Neuron (in vitro differentiated cells): ENCODE measurements around the gene ZFYVE28.

ENCODE experiments used
- H2AFZ ChIP-seq: one replicate; pipeline ENCODE4 v1.6.1; 2013; ENCODE audit warnings: low read depth, mild to moderate bottlenecking, inconsistent platforms, low read length, moderate library complexity
- H3K27me3 ChIP-seq: one replicate; pipeline ENCODE4 v1.6.1; 2013; ENCODE audit warnings: low read length; ENCODE audit not compliant: insufficient read depth
- H3K36me3 ChIP-seq: one replicate; pipeline ENCODE4 v1.6.1; 2013; ENCODE audit warnings: low read length; ENCODE audit not compliant: insufficient read depth
- H3K4me1 ChIP-seq: one replicate; pipeline ENCODE4 v1.6.1; 2013; ENCODE audit warnings: low read length; ENCODE audit not compliant: insufficient read depth
- H3K4me3 ChIP-seq: 2 replicates; pipeline ENCODE4 v1.5.1; 2013; ENCODE audit warnings: mild to moderate bottlenecking, low read length, moderate library complexity
- H3K9me3 ChIP-seq: one replicate; pipeline ENCODE4 v1.6.1; 2013; ENCODE audit warnings: low read length

Gene ZFYVE28

DNA sequence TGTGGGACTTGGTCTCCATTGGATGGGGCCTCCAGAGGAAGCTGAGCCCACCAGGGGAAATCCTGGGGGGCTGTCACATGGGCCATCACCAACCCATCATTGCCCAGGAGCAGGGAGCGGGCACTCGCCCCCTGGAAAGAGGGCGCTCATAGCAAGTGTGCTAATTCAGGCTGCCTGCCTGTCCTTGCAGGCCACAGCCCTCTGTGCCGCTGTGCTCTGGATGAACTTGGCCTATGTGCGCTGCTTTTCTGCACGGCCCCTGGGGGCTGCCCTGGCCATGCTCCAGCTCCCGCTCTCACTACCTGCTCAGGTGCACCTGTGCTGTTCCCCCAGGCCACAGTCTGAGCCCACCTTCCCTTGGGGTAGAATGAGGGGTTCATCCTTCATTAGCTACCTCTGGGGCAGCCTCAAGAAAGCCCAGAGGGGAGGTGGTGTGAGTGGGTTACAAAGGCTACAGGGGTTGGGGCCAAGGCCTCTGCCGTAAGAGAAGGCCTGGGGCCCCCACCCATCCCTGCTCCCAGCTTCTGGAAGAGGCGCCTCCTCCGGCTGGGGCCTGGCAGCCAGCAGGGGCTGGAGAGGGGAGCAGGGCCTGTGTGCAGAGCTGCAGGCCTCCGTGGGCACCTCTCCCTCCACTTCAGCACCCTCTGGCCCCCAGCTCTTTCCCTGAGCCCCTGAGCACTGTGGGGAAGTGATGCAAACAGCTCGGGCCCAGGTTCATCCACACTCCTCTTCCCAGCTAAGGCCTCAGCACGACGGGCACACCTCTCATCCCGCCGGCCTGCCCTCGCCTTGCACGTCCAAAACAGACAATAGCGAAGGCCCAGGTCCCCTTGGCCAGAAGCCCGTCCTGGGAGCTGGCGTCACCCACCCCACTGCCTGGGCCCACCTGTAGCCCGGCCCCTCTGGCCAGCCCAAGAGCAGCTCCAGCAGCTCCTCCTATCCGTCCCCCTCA is 9.2 kb upstream of the ZFYVE28 start:
- Histone ChIP-seq H3K9me3 (no peaks in the 10 kb centered on the region), H3K4me3 (no peak overlapping the region), H3K4me1 (no peaks in the 10 kb centered on the region), H3K36me3 (no peaks in the 10 kb centered on the region), H2AFZ (no peak overlapping the region), H3K27me3 (peaks cover 37% of the 10 kb centered on the region)

DNA sequence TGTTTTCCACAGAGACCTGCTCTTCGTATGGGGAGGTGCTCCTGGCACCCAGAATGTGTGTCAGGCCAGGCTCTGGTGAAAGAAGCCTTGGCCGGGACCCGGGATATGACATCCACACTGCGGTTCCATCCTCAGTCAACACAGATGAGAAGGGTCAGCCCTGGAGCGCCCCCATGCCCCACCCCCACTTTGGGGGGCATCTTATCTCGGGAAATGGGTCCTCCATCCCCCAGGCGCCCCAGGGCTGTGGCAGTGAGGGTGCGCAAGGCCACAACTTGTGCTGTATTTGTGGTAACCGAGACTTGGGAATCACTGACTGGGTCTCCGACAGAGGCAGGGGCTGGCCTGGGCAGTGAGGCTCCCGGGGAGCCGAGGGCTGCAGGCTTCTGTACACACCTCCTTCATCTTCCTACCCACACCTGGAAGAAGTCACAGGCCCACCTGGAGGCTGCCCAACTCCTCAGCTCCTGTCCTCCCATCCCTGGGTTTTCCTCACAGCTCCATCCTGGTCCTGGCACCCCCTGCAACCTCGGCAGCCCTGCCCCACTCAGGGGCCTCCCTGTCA is 8.3 kb upstream of the ZFYVE28 start:
- H3K4me3 ChIP-seq, result no peak overlapping the region
- no peaks in the 10 kb centered on the region for H3K36me3 ChIP-seq
- H2AFZ ChIP-seq, result no peak overlapping the region
- H3K4me1 ChIP-seq, result no peaks in the 10 kb centered on the region
- H3K9me3 ChIP-seq, result no peaks in the 10 kb centered on the region
- peaks cover 39% of the 10 kb centered on the region for H3K27me3 ChIP-seq

DNA sequence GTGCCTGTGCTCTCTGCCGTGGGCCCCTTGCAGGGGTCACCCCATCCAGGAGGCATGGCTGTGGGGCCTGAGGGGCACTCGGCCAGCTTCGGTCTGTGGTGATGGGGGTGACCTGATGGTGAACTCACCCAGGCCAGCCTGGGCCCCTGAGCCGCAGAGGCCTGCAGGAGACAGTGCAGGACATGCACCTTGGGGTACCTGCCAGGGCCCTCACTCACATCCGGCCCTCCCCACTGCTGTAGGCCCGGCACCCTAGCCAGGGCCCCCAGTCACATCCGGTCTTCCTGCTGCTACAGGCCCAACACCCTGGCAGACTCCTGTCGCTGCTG is 7.6 kb upstream of the ZFYVE28 start:
- Histone ChIP-seq H3K27me3 (peaks cover 40% of the 10 kb centered on the region), H3K4me1 (no peaks in the 10 kb centered on the region)

DNA sequence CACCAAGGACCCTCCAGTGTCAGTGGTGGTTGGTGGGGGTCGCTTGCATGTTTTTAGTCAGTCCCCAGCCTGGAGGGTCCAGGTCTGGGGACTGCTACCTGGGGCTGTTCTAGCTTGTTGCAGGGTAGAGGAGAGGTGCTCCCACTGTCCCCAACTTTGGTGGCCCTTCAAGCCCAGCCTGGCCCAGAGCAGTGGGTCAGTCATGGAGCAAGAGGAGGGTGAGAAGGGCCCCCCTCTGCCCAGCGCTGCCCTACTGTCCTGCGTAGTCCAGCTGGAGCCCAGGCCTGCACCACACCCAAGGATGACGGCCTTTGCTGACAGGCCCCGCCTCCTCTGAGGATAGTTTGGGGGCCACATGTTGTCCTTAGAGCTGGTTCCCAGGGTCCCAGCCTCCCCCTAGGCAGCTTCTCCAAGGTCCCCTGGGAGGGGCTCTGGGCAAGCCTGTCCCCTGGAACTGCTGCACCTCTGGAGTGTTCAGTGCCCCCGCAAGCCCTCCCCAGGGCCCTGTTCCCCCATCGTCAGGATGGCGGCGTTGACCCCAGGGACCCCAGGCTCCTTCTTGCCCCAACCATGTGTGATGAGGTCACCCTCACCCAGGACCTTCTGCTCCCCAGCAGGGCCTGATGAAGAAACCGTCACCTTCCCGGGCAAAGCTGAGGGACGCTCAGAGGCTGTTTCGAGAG is 7.1 kb upstream of the ZFYVE28 start:
- H2AFZ ChIP-seq, result no peak overlapping the region
- H3K27me3 ChIP-seq, result peaks cover 45% of the 10 kb centered on the region
- no peaks in the 10 kb centered on the region for H3K4me1 ChIP-seq
- H3K9me3 ChIP-seq, result peaks cover 3% of the 10 kb centered on the region
- H3K36me3 ChIP-seq, result no peaks in the 10 kb centered on the region
- H3K4me3 ChIP-seq, result no peak overlapping the region

More for the DNA sequence above, 7.6 kb upstream of the ZFYVE28 start:
- Histone ChIP-seq H3K9me3 (no peaks in the 10 kb centered on the region), H3K4me3 (no peak overlapping the region), H3K36me3 (no peaks in the 10 kb centered on the region), H2AFZ (no peak overlapping the region)

DNA sequence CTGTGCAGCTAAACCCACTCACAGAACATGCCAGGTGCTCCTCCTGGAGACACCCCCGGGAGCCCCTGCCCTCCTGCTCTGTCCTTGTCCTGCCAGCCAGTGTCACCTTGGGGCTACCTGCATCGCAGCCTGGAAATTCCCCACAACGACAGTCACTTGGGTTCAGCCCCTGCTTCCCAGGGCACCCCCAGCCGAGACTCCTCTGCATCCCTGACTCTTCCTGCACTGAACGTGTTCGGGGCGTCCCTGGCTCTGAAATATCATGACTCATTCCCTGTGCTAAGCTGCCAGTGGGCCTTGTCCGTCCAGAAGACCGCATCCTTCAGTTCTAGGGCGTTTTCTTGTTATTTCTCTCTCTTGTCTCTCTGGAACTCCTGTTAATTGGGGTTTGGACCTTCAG is 6.1 kb upstream of the ZFYVE28 start:
- H2AFZ ChIP-seq, result no peak overlapping the region
- H3K4me3 ChIP-seq, result no peak overlapping the region
- no peaks in the 10 kb centered on the region for H3K4me1 ChIP-seq
- H3K27me3 ChIP-seq, result peaks cover 54% of the 10 kb centered on the region
- H3K36me3 ChIP-seq, result no peaks in the 10 kb centered on the region
- peaks cover 3% of the 10 kb centered on the region for H3K9me3 ChIP-seq

DNA sequence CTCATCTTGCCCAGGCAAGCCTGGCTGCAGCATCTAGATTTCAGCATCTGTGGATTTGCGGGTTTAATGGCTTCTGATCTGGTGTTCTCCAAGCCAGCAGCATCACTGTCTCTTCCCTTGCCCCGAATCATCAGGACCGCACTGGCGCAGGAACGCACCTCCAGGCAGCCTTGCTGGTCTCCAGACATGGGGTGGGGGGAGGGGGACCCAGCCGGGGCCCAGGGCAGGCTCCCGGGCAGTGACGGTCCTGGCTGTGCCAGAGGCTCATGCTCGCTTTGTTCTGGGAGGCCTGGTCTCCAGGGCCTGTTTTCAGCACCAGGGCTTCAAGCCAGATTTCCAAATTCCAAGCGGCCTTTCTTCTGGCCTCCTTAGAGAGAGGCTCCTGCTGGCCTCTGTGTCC is 5.2 kb upstream of the ZFYVE28 start:
- H3K36me3 ChIP-seq, result no peaks in the 10 kb centered on the region
- peaks cover 3% of the 10 kb centered on the region for H3K9me3 ChIP-seq
- no peak overlapping the region for H3K4me3 ChIP-seq
- peaks cover 8% of the 10 kb centered on the region for H3K4me1 ChIP-seq
- H2AFZ ChIP-seq, result no peak overlapping the region
- peaks cover 58% of the 10 kb centered on the region for H3K27me3 ChIP-seq

DNA sequence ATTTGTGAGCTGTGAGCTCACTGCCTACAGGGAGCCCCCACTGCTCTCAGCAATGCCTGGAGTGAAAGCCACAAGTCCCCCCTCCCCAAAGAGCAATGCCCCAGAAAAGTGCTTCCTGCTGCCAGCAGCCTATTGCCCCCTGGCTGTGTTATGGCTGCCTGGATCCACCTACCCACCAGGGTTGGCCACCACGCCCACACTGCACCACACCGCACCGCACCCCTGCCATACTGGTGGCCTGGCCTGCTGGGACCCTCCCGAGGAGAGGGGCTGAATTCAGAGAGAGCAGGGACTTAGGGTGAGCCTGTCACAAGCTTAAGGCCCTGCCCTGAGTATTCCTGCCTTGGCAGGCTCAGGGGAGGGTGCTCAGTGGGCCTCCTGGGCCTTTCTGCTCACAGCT is 4.6 kb upstream of the ZFYVE28 start:
- H3K4me3 ChIP-seq, result no peak overlapping the region
- peaks cover 8% of the 10 kb centered on the region for H3K4me1 ChIP-seq
- H3K9me3 ChIP-seq, result peaks cover 3% of the 10 kb centered on the region
- no peak overlapping the region for H2AFZ ChIP-seq
- no peaks in the 10 kb centered on the region for H3K36me3 ChIP-seq
- H3K27me3 ChIP-seq, result peaks cover 57% of the 10 kb centered on the region

DNA sequence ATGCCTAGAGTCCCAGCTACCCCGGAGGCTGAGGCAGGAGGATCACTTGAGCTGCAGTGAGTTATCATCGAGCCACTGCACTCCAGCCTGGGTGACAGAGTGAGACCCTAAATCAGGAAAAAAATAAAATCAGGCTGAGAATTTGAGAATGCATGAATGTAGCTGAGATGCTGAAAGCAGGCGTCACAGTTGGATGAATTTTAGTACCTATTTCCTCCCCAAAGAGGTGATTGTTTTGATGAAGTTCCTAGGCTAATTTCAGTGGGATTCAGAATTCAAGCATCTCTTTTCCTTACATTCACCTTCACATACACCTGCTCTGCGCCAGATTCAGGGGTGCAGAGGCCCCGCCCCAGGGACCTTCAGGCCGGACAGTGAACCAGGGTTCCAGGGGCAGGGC is 3.5 kb upstream of the ZFYVE28 start:
- Histone ChIP-seq H3K36me3 (no peaks in the 10 kb centered on the region), H3K4me1 (peaks cover 8% of the 10 kb centered on the region), H3K9me3 (peaks cover 3% of the 10 kb centered on the region), H2AFZ (no peak overlapping the region), H3K4me3 (no peak overlapping the region), H3K27me3 (peaks cover 58% of the 10 kb centered on the region)

DNA sequence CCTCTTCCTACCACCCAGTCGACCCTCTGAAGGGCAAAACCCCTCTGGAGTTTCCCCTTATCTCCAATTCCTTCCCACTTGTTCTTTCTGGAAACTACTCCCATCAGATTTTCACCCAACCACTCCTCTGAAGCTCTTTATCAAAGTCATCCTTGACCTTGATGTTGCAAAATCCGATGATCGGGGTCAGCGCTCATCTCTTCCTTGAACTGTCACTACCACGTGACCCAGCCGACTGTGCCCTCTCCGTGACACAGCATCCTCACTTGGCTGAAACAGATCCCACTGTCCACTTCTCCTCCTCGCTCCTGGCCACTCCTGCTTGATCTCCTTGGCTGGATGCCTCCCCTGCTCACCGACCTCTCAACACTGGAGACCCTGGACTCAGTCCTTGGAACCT is 1.4 kb upstream of the ZFYVE28 start:
- Histone ChIP-seq H3K4me3 (no peak overlapping the region), H3K9me3 (peaks cover 3% of the 10 kb centered on the region), H3K4me1 (peaks cover 10% of the 10 kb centered on the region), H3K27me3 (peaks cover 76% of the 10 kb centered on the region), H2AFZ (no peak overlapping the region), H3K36me3 (no peaks in the 10 kb centered on the region)

DNA sequence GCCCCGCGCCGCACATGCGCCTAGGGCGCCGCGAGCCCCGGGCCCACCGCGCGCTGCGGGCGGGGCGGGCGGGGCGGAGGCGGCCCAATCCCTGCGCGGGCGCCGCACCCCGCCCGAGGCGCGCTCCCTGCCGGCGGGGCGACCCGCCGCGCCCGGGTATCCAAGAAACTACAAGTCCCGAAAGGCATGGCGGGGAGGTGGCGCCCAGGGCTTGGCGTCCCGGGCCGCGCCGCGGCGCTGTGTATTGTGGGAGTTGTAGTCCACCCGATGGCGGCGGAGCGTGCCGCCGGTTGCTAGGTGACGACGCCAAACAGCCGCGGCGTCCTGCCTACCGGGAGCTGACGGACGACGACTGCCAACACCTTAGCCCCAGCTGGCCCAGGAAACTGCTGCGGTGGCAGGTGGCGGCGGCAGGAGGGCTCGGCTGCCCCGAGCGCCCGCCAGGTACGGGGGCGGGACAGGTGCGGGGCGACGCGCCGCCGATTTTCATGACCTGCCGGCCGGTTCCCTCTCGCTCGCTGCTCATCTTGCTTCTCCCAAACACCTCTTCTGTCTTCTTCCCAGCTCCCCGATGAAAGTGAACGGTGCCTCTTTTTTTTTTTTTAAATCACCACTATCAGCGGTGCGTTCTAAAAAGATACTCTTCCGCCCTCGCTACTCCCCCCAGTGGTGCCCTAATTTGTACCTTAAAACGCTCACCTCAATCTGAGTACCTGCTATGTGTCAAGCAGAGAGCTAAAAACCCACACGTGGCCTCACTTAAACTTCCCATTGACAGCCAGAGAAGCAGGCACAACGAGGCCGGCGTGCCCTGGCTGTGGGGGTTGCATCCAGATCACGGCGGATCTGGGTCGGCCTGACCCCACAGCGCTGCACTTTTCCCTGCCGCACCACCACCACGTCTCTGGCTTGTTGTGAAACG is 466 bp upstream of the ZFYVE28 start, which contains the start of gene CFAP99:
CFAP99 (plus strand) TSS at position 306 of the 922 bp plus-strand sequence.
- Histone ChIP-seq H3K36me3 (no peaks in the 10 kb centered on the region), H2AFZ (peak within 1 kb of the TSS; percentile 93), H3K9me3 (peaks cover 3% of the 10 kb centered on the region), H3K4me1 (peaks cover 10% of the 10 kb centered on the region), H3K4me3 (peak within 1 kb of the TSS; percentile 50), H3K27me3 (peaks cover 80% of the 10 kb centered on the region)

DNA sequence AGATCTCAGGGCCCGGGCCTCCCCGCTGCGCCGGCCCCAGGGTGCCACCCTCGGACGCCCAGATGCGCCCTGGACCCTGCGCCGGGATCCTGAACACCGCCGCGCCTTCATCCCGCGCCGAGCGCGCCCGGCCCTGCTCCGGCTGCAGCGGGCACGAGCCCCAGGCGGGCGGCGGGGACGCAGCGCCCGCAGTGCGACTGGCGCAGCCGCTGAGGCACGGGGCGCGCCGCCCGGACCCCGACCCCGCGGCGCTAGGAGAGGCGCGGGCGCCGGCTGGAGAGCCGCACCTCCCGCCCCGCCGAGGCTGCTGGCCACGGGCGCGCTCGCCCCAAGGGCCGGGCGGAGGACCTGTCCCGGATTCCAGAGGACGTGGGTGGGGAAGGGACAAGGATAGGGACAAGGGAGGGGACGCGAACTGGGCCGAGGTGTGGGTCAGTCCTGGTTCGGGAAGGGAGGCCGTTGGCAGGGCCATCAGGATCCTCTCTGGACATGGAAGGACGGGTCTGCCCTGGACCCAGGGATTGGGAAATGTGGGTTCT is 1.1 kb downstream of the ZFYVE28 start:
- H3K9me3 ChIP-seq, result peaks cover 3% of the 10 kb centered on the region
- H2AFZ ChIP-seq, result peak overlapping the region; percentile 27
- H3K36me3 ChIP-seq, result no peaks in the 10 kb centered on the region
- peaks cover 80% of the 10 kb centered on the region for H3K27me3 ChIP-seq
- peaks cover 13% of the 10 kb centered on the region for H3K4me1 ChIP-seq
- peak overlapping the region; percentile 49 for H3K4me3 ChIP-seq

DNA sequence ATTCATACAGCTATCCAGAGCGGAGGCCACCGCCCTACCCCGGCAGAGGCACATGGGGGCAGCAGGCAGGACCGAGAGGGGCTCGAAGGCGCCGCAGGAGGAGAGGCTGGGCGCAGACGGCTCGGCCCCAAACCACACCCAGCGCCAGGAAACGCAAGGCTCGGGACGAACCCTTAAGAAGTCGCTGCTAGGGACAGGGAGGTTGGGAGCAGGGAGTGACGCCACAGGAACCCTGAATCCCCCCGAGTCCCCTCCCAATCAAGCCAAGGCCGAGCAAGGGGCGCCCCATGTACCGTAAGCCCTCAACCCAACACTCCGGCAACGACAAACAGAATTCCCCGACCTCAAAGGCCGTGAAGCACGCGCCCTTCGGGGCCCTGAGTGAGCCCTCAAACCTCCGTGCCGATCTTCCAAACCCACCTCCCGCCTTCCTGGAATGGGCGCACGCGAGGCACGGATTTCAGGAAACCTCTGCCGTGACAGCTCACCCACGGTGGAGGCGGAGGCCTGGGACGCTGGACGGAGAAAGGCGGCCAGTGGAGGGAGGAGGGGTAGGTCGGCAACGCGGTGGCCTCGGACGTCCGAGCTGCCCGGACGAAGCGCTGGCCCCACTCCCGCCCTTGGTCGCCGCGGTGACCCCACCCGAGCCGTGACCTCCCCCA is 1.8 kb downstream of the ZFYVE28 start:
- Histone ChIP-seq H3K27me3 (peaks cover 83% of the 10 kb centered on the region), H3K36me3 (no peaks in the 10 kb centered on the region), H3K4me3 (peak overlapping the region; percentile 20), H3K9me3 (peaks cover 3% of the 10 kb centered on the region), H3K4me1 (peaks cover 13% of the 10 kb centered on the region), H2AFZ (peak overlapping the region; percentile 27)
